Activated CD4-positive, alpha-beta T cell treated with anti-CD3 and anti-CD28 coated beads, Interleukin-2, amount 50 U/mL, for 16 hours (primary cell): Measurements from ENCODE around the gene SELPLG.

Experiments used
- DNase-seq: peaks from one replicate; pipeline ENCODE4 v3.0.0-alpha.2; 2020

The SELPLG gene

GRCh38 chr12:108618079-108618952 is 15.4 kb downstream of the SELPLG start:
- DNase-seq = peak; percentile 82

DNA sequence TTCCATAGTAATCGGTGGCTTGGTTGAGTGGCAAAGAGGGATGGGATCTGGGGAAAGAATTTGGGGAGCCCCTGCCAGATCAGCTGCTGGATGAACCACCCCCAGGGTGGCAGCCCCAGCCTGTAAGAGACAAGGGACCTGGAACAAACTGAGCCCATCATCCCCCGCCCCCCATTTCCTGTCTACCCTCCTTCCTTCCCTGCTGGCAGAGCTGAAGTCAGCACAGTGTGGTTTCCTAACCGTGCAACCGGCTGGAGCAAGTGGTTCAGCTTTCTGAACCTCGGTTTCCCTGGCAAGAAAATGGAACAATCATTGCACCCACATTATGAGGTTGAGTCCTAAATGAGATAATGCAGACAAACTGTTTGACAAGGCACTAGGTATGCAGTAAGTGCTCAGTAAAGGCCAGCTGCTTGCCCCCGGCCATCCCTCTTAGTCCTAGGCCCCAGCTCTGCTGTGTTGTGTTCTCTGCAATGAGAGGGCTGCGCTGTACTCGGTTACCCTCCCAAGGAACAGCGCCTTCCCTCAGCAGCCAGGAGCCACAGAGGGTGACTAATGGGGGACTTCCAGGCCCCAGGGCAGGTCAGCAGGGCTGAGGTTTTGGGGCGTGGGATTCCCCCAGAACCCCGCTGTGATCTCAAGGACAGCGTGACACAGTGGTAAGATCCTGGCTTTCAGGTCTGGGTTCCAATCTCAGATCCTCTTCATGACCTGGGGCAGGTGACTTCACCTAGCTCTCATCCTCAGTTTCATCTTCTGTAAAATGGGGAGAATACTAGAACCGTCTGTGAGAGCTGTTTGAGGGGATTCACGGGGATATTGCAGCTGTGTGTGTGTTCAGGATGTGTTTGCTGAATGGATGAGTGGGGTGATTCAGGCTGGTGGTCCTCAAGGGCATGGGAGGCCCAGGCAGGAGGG is 16.5 kb downstream of the SELPLG start:
- DNase-seq = peak; percentile 89

GRCh38 chr12:108616359-108616758 is 17.3 kb downstream of the SELPLG start:
- no peak for DNase-seq

DNA sequence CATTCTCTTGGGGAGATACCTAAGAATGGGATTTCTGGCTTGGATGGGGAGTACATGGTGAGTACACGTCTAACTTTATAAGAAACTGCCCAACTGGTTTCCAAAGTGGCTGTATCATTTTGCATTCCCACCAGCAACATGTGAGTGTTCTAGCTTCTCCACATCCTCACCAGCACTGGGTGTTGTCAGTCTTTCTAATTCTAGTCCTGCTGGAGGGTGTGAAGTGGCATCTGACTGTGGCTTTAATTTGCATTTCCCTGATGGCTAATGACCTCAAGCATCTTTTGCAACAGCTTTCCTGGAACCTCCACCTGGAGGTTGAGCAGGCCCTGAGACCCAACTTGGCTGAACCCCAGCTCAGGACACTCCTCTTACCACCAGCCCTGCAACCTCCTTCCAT is 17.8 kb downstream of the SELPLG start:
- DNase-seq = no peak

DNA sequence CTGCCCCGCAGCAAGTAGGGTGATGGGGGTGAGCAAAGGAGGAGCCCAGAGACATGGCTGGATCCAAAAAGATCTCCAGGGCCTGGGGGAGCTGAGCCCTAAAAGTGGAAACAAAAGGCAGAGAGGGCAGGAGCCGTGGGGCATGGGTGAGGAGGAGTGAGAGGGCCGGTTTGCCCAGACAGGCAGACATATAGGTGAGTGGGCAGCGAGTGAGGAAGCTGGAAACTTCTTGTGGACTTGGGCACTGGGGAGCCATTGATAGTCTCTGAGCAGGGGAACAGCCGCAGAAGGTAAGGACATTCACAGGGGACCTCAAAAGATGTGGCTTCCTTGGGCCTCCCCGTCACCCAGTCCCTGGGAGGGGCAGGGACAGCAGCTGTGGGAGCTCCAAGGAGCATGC is 19.1 kb downstream of the SELPLG start:
- DNase-seq = no peak

DNA sequence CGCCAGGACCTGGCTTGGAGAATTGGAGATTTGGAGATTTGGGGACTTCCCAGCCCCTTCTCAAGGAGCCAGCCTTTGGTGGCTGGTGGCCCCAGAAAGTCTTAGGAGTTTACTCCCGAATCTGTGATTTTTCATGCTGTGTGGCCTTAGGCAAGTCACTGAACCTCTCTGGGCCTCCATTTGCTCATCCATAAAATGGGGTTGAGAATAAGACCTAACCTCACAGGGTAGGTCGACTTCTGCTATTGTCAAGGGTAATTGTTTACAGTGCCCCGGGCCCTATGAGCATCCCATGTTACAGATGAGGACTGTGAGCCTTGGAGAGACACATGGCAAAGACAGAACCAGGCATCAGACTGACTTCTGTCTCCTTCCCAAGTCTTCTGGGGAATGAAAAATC is 19.7 kb downstream of the SELPLG start:
- DNase-seq = no peak

GRCh38 chr12:108613548-108613947 is 20.1 kb downstream of the SELPLG start:
- DNase-seq = no peak

DNA sequence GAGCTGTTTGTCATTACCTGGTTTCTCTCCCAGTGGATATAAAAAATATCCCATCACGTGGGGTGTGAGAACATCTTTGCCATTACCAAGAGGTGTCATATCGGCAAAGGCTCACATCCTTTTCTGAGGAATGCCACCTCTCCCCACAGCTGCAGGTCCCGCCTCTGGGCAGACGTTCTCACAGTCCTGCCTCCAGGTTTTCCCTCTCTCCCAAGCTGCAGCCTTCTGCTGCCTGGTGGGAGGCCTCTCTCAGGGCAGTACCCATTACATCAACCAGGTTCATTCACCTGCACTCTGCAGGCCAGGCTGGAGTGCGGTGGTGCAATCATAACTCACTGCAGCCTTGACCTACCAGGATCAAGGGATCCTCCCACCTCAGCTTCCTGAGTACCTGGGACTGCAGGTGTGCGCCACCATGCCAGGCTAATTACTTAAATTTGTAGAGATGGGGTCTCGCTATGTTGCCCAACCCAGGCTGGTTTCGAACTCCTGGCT is 20.9 kb downstream of the SELPLG start:
- no peak for DNase-seq

- peak; percentile 50 for DNase-seq
Measured at GRCh38 chr12:108611884-108612415, 21.7 kb downstream of the SELPLG start.

- no peak for DNase-seq
Measured at GRCh38 chr12:108610856-108611605, 22.7 kb downstream of the SELPLG start.

GRCh38 chr12:108610336-108610815 is 23.3 kb downstream of the SELPLG start:
- DNase-seq = no peak

- DNase-seq = no peak
Measured at GRCh38 chr12:108609537-108610335, 24.0 kb downstream of the SELPLG start.

GRCh38 chr12:108608616-108609015 is 25.1 kb downstream of the SELPLG start:
- DNase-seq = no peak

DNA sequence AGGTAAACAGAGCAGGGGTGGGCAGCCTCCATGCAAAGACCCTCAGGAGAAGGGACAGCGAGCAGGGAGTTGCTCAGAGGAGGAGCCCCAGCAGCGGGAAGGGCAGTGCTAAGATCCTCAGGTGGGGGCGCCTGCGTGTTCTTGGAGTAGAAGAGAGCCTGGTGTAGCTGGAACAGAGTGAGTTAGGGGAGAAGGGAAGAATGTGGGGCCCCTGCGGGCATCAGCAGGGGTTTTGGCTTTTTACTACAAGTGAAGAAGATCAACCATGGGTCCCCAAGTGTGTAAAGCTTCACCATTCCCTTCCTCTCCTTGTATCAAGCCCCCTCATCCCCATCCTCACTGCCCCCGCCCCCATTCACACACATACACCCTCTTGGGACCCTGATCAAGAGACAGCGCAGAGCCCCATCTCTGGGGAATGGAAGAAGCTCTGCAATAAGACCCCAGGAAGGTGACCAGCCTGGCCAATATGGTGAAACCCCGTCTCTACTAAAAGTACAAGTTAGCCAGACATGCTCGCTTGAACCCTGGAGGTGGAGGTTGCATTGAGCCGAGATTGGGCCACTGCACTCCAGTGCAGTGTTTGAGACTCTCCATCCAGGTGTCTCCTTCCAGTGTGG is 25.6 kb downstream of the SELPLG start:
- DNase-seq = no peak

GRCh38 chr12:108606492-108606891 is 27.2 kb downstream of the SELPLG start:
- no peak for DNase-seq

DNA sequence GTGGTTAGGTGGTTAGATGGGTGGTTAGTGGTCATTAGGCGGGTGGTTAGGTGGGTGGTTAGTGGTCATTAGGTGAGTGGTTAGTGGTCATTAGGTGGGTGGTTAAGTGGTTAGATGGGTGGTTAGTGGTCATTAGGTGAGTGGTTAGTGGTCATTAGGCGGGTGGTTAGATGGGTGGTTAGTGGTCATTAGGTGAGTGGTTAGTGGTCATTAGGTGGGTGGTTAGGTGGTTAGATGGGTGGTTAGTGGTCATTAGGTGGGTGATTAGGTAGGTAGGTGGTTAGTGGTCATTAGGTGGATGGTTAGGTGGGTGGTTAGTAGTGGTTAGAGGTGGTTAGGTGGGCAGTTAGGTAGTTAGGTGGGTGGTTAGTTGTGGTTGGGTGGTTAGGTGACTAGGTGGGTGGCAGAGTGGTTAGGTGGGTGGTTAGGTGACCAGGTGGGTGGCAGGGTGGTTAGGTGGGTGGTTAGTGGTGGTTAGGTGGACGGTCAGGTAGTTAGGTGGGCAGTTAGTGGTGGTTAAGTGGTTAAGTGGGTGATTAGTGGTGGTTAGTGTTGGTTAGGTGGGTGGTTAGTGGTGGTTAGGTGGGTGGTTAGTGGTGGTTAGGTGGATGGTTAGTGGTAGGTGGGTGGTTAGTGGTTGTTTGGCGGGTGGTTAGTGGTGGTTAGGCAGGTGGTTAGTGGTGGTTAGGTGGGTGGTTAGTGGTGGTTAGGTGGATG is 27.8 kb downstream of the SELPLG start:
- no peak for DNase-seq

GRCh38 chr12:108605000-108605689 is 28.5 kb downstream of the SELPLG start:
- no peak for DNase-seq

DNA sequence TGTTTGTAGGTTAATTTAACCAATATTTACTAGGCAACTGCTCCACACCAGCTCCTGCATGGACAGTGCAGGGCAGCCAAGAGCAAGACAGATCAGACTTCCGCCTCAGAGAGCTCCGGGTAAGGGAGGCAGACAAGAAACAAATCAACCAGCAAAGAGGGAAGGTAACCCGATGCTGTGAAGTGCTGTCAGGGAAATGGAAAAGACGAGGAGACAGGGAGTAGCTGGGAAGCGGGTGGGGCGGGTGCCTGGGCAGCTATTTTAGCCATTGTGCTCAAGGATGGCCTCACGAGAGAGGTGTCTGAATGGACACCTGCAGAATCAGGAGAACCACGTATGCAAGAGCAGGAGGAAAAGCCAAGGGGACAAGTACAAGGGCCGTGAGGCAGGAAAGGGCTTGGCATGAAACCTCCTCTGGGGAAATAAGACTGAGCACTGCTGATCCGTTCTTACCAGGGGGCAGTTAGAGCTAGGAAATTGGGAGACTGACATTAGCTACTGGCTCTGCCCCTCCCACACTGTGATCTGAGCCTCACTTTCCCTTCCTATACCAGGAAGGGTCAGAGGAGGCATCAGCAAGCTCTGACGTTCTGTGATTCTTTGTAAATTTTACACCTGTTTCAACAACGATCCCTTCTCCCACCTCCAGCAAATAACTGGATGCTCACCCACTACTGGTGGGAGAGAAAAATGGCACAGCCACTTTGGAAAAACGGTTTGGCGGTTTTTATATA is 29.3 kb downstream of the SELPLG start:
- DNase-seq = no peak

DNA sequence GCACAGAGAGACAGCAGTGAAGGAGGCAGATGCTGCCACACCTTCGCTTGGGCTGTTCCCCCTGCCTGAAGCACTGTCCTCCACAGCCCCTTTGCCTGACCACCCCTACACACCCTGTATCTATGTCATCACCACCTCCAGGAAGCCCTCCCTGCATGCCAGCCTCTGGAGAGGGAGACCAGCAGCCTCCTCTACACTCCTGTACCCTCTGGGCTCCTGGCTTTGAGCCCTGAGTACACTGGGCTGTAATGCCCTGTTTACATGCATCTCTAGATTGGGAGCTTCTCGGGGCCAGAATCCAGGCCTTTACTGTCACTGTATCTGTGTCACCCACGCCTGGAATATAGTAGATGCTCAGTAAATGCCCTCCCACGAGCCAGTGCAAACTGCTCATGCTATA is 30.0 kb downstream of the SELPLG start:
- no peak for DNase-seq
